ENCODE results near the gene ZNF511. TPM values are rescaled to one million over a fixed set of nuclear protein-coding genes. Genes with fewer than 3 reads are reported as not detected.

ZNF511 gene
- total RNA-seq, 1 experiment from 2014 or later, result 69.6 TPM

GRCh38 chr10:133316266-133316665 is 7.6 kb downstream of the ZNF511 start (continued):
- TF ChIP-seq E2F1 (CRISPR knock-in tag; IDR thresholded peaks at IDR 0.05), result no peak
- TF ChIP-seq ZBTB43 (CRISPR knock-in tag; IDR thresholded peaks at IDR 0.05), result no peak
- TF ChIP-seq E2F4 (CRISPR knock-in tag; IDR thresholded peaks at IDR 0.05; ENCODE audit: borderline replicate concordance, low read depth), result no peak
- no peak for TF ChIP-seq ZNF138 (CRISPR knock-in tag; conservative IDR thresholded peaks at IDR 0.05)

GRCh38 chr10:133316732-133317131 is 8.0 kb downstream of the ZNF511 start:
- ChIA-PET CTCF (interaction anchor here (1.1 kb wide), 1 partner anchor 13 kb away, joined by 3 read pairs; no protein-coding TSS in a partner anchor), POLR2A (no interaction called here)
- DNase-seq (ENCODE audit: low spot score) (no peak), ATAC-seq (no peak)
- Mint-ChIP-seq H3K27ac (no peak overlapping the region), H3K27me3 (ENCODE audit: low read depth) (peaks cover 20% of the 10 kb centered on the region), H3K4me3 (no peak overlapping the region), H3K36me3 (peaks cover 8% of the 10 kb centered on the region; the same call in 1 of the 2 replicates), H3K4me1 (0 out of 2 replicates have a peak, but pooled peaks cover 3% of the 10 kb centered on the region), H3K9me3 (peaks cover 6% of the 10 kb centered on the region)
- TF ChIP-seq AFF4 (CRISPR knock-in tag; IDR thresholded peaks at IDR 0.05; ENCODE audit: borderline replicate concordance) (no peak), ZNF138 (CRISPR knock-in tag; conservative IDR thresholded peaks at IDR 0.05) (no peak), MYBL2 (CRISPR knock-in tag; IDR thresholded peaks at IDR 0.05) (no peak), TEAD4 (CRISPR knock-in tag; IDR thresholded peaks at IDR 0.05) (no peak)

- Mint-ChIP-seq H3K27me3 (ENCODE audit: low read depth) (peaks cover 26% of the 10 kb centered on the region), H3K4me1 (0 out of 2 replicates have a peak, but pooled peaks cover 3% of the 10 kb centered on the region), H3K27ac (no peak overlapping the region), H3K4me3 (peak overlapping the region; percentile 58), H3K36me3 (0 out of 2 replicates have a peak, but pooled peaks cover 2% of the 10 kb centered on the region), H3K9me3 (peaks cover 8% of the 10 kb centered on the region)
- ChIA-PET POLR2A (no interaction called here), CTCF (interaction anchor here (0.6 to 2.5 kb wide), 4 partner anchors 11 to 1011 kb away, joined by 3 to 20 read pairs (median 7); partner anchors contain the start of gene STK32C)
- DNase-seq (ENCODE audit: low spot score) (peak; percentile 86), ATAC-seq (peak; percentile 98)
- TF ChIP-seq HMGXB4 (CRISPR knock-in tag; IDR thresholded peaks at IDR 0.05), result peak; percentile 99
- 0 out of 2 replicates have a peak, but pooled peaks have one; percentile 44 for TF ChIP-seq FOXP4 (CRISPR knock-in tag; IDR thresholded peaks at IDR 0.05)
- 0 out of 2 replicates have a peak, but pooled peaks have one; percentile 76 for TF ChIP-seq KAT7 (CRISPR knock-in tag; IDR thresholded peaks at IDR 0.05; ENCODE audit: borderline replicate concordance)
- TF ChIP-seq FOXK1 (CRISPR knock-in tag; IDR thresholded peaks at IDR 0.05), result 0 out of 2 replicates have a peak, but pooled peaks have one; percentile 41
- peak; percentile 76; the same call in 1 of the 2 replicates for TF ChIP-seq ZBTB43 (CRISPR knock-in tag; IDR thresholded peaks at IDR 0.05)
- TF ChIP-seq FOXP1 (CRISPR knock-in tag; IDR thresholded peaks at IDR 0.05; ENCODE audit: borderline replicate concordance), result peak; percentile 65
- peak; percentile 63; the same call in 1 of the 2 replicates for TF ChIP-seq MAX (CRISPR knock-in tag; IDR thresholded peaks at IDR 0.05)
- no peak for TF ChIP-seq E2F1 (CRISPR knock-in tag; IDR thresholded peaks at IDR 0.05)
- TF ChIP-seq MLX (CRISPR knock-in tag; IDR thresholded peaks at IDR 0.05), result no peak
Measured at GRCh38 chr10:133318494-133319127, 9.9 kb downstream of the ZNF511 start.
